Ishikawa (cell line): ENCODE results near the gene CCDC88C.

Experiments used
- CEBPB ChIP-seq: IDR thresholded peaks from 2 replicates; pipeline ENCODE4 v1.6.1; 2012
- CREB1 ChIP-seq: IDR thresholded peaks from 2 replicates; pipeline ENCODE4 v1.6.1; 2012; ENCODE audit warnings: low read depth
- EGR1 ChIP-seq: IDR thresholded peaks from 2 replicates; pipeline ENCODE4 v1.6.1; 2012
- EP300 ChIP-seq: IDR thresholded peaks from 2 replicates; pipeline ENCODE4 v1.6.1; 2012; ENCODE audit warnings: borderline replicate concordance
- TAF1 ChIP-seq: IDR thresholded peaks from 2 replicates; pipeline ENCODE4 v1.6.1; 2012; ENCODE audit warnings: low read depth, mild to moderate bottlenecking
- YY1 ChIP-seq: IDR thresholded peaks from 2 replicates; pipeline ENCODE4 v1.6.1; 2012; ENCODE audit warnings: low read depth

- no peak for TF ChIP-seq EGR1
- no peak for TF ChIP-seq YY1
- TF ChIP-seq EP300, result no peak
- TF ChIP-seq TAF1, result no peak
- TF ChIP-seq CREB1, result no peak
- no peak for TF ChIP-seq CEBPB
Measured at GRCh38 chr14:91324606-91325575, 92.7 kb downstream of the CCDC88C start.
